ENCODE measurements around the gene MCM5. TPM values are rescaled to one million over a fixed set of nuclear protein-coding genes. Genes with fewer than 3 reads are reported as not detected.

Gene MCM5
- total RNA-seq, 4 donors from 2014 or later: 11.6 to 26.6 (median 13.3) TPM

DNA sequence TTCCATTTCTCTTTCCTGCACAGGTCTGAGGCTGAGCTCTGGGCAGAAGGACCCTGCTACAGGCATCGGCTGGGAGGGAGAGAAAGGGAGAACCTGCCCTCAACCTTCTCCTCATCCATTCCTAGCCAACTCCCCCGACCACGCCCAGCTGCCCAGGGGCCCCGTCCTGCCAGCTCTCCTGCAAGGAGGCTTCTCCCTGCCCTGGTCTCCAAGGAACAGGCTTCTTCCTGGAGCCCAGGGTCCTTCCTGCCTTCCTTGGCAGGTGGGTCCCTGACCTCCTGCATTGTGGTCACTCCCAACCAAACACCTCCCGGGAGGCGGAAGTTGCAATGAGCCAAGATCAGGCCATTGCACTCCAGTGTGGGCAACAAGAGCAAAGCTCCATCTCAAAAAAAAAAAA, 31.6 kb upstream of the MCM5 start:
- DNase-seq: no peak

DNA sequence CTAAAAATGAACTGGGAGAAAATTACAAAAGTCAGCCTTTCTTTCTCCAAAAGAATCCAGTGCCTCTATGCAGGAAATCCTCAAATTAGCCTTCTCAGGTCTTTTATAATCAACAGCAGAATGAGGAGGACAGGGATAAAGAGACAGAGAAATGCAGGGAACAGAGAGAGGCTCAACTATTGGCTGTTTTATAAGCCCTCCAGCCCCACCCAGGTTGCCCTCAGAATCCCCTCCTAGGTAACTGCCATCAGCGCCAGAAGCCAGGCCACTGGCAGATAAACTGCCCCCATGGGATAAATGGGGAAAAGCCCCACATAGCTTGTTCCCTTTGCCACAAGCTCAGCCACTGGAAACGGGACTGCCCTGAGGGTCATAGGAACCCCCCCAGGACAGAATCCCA, 29.9 kb upstream of the MCM5 start:
- DNase-seq: no peak
- Histone ChIP-seq H3K9me3 (no peaks in the 10 kb centered on the region), H3K27ac (no peak overlapping the region), H3K27me3 (no peaks in the 10 kb centered on the region), H3K4me1 (peaks cover 8 to 43% (median 20%) of the 10 kb centered on the region in 4 donors), H3K4me3 (no peak overlapping the region), H3K36me3 (no peaks in the 10 kb centered on the region)
- in situ Hi-C loops (cut with MboI; ENCODE audit: low pct_ligation_motif_present in 1 of 4, low pct_unique_long_range_greater_than_20kb in 1 of 4, low sequenced_read_pairs in 3 of 4): no loop called here
- WGBS, 2 donors (ENCODE audit: low coverage in 1 of 2): 57 to 79% methylated on average over 1 to 2 of the region's 2 CpGs
- TF ChIP-seq CTCF (IDR thresholded peaks at IDR 0.05) (no peak), EP300 (IDR thresholded peaks at IDR 0.05; ENCODE audit: low read depth) (no peak), POLR2AphosphoS5 (IDR thresholded peaks at IDR 0.05) (no peak), POLR2A (IDR thresholded peaks at IDR 0.05) (no peak)
- intact Hi-C loops (cut with DNase I; ENCODE audit: low total_unique reads): loop anchor here (1.0 to 10.0 kb wide), 2 partner anchors 37 to 995 kb away; no protein-coding TSS in a partner anchor

More for the DNA sequence above, 31.6 kb upstream of the MCM5 start:
- no peaks in the 10 kb centered on the region for H3K9me3 ChIP-seq
- in situ Hi-C loops (cut with MboI; ENCODE audit: low pct_ligation_motif_present in 1 of 4, low pct_unique_long_range_greater_than_20kb in 1 of 4, low sequenced_read_pairs in 3 of 4) (no loop called here), intact Hi-C loops (cut with DNase I; ENCODE audit: low total_unique reads) (loop anchor here (10.0 kb wide), 1 partner anchor 994 kb away; no protein-coding TSS in a partner anchor)
- no peak overlapping the region for H3K4me3 ChIP-seq
- H3K27ac ChIP-seq: peak overlapping the region in 1 of 4 donors; percentile 45
- 63% methylated on average over 6 of the region's 6 CpGs; no CpG with 5 or more reads in 1 of the 2 donors for WGBS, 2 donors (ENCODE audit: low coverage in 1 of 2)
- no peaks in the 10 kb centered on the region for H3K27me3 ChIP-seq
- peaks cover 8 to 39% (median 20%) of the 10 kb centered on the region in 4 donors for H3K4me1 ChIP-seq
- no peak for TF ChIP-seq POLR2AphosphoS5 (IDR thresholded peaks at IDR 0.05)
- TF ChIP-seq CTCF (IDR thresholded peaks at IDR 0.05): no peak
- TF ChIP-seq POLR2A (IDR thresholded peaks at IDR 0.05): no peak
- TF ChIP-seq EP300 (IDR thresholded peaks at IDR 0.05; ENCODE audit: low read depth): no peak
- H3K36me3 ChIP-seq: no peaks in the 10 kb centered on the region

DNA sequence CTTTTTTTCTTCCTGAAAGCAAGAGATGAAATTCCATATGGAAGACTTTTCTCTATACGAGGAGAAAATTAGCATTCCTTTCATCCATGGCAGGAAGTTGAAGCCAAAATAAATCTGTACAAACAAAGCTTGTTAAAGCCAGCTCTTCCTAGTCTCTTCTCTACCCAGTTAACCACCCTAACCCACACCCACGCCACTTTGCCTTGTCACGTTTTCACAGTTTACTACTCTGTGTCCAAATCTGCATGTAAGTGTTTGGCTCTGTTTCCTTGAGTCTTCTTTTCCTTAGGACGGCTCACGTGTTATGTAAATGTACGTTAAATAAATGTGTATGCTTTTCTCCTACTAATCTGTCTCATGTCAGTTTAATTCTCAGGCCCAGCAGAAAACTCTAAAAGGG, 26.2 kb upstream of the MCM5 start:
- Histone ChIP-seq H3K27me3 (no peaks in the 10 kb centered on the region), H3K36me3 (no peaks in the 10 kb centered on the region), H3K4me3 (no peak overlapping the region), H3K4me1 (peaks cover 23 to 59% (median 33%) of the 10 kb centered on the region in 4 donors), H3K27ac (no peak overlapping the region), H3K9me3 (no peaks in the 10 kb centered on the region)
- intact Hi-C loops (cut with DNase I; ENCODE audit: low total_unique reads): no loop called here
- no peak for TF ChIP-seq POLR2AphosphoS5 (IDR thresholded peaks at IDR 0.05)
- no peak for TF ChIP-seq EP300 (IDR thresholded peaks at IDR 0.05; ENCODE audit: low read depth)
- TF ChIP-seq CTCF (IDR thresholded peaks at IDR 0.05): no peak
- TF ChIP-seq POLR2A (IDR thresholded peaks at IDR 0.05): no peak
- no peak for DNase-seq
- in situ Hi-C loops (cut with MboI; ENCODE audit: low pct_ligation_motif_present in 1 of 4, low pct_unique_long_range_greater_than_20kb in 1 of 4, low sequenced_read_pairs in 3 of 4): no loop called here
- WGBS, 2 donors (ENCODE audit: low coverage in 1 of 2): 65% methylated on average over 6 of the region's 6 CpGs

DNA sequence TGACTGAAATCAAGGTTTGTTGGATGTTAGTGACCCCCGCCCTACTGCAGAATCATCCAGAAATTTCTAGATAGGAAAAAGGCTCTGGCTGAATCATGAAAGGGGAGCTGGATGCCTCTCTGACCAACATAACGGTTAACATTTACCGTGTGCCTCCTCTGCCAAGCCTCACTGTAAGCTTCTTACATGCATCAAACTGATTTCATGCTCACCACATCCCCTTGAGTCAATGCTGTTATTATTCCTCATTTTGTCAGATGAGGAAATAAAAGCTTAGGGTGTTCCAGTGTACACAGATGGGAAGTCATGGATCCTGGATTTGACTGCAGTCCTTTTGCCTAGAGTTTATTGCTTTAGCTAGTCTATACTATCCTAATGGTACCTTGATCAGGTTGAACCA, 24.9 kb upstream of the MCM5 start:
- H3K27ac ChIP-seq: no peak overlapping the region
- H3K4me1 ChIP-seq: peaks cover 26 to 72% (median 38%) of the 10 kb centered on the region in 4 donors
- no peaks in the 10 kb centered on the region for H3K9me3 ChIP-seq
- DNase-seq: no peak
- 82 to 84% methylated on average over 3 of the region's 3 CpGs for WGBS, 2 donors (ENCODE audit: low coverage in 1 of 2)
- in situ Hi-C loops (cut with MboI; ENCODE audit: low pct_ligation_motif_present in 1 of 4, low pct_unique_long_range_greater_than_20kb in 1 of 4, low sequenced_read_pairs in 3 of 4) (no loop called here), intact Hi-C loops (cut with DNase I; ENCODE audit: low total_unique reads) (no loop called here)
- TF ChIP-seq EP300 (IDR thresholded peaks at IDR 0.05; ENCODE audit: low read depth): no peak
- no peak overlapping the region for H3K4me3 ChIP-seq
- no peaks in the 10 kb centered on the region for H3K36me3 ChIP-seq
- no peaks in the 10 kb centered on the region for H3K27me3 ChIP-seq

DNA sequence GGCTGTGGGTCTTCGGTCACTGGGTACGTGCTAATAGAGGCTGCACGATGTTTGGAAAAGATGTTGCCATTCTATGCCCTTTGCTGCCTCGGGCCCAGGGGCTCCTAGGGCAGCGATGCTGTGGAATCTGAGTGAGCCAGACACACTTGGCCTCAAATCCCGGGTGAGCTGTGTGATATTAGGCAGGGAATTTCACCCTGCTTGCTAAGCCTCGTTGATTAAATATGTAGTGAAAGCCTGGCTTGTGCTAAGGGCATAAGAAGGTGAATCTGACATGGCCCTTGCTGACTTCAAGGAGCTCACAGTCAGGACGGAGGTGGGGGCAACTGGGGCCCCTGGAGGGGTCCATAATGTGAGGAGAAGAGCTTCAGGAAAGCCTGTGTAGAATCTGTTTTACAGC, 24.4 kb upstream of the MCM5 start:
- TF ChIP-seq EP300 (IDR thresholded peaks at IDR 0.05; ENCODE audit: low read depth) (no peak), POLR2AphosphoS5 (IDR thresholded peaks at IDR 0.05) (no peak), CTCF (IDR thresholded peaks at IDR 0.05) (no peak), POLR2A (IDR thresholded peaks at IDR 0.05) (no peak)

More for the DNA sequence above, 24.4 kb upstream of the MCM5 start:
- no peak overlapping the region for H3K27ac ChIP-seq
- no peak for DNase-seq
- peaks cover 31 to 77% (median 43%) of the 10 kb centered on the region in 4 donors for H3K4me1 ChIP-seq
- intact Hi-C loops (cut with DNase I; ENCODE audit: low total_unique reads): no loop called here
- H3K4me3 ChIP-seq: no peak overlapping the region
- no peaks in the 10 kb centered on the region for H3K27me3 ChIP-seq
- no peaks in the 10 kb centered on the region for H3K9me3 ChIP-seq
- in situ Hi-C loops (cut with MboI; ENCODE audit: low pct_ligation_motif_present in 1 of 4, low pct_unique_long_range_greater_than_20kb in 1 of 4, low sequenced_read_pairs in 3 of 4): no loop called here
- no peaks in the 10 kb centered on the region for H3K36me3 ChIP-seq
- WGBS, 2 donors (ENCODE audit: low coverage in 1 of 2): 80 to 86% methylated on average over 1 to 8 of the region's 8 CpGs

Data from transverse colon (tissue), 4 donors.